OCI-LY1 (cell line): Measurements from ENCODE around the gene PDE1C.

Experiments
- EZH2 ChIP-seq: fragments of 200-600 bp; sonication (generic), shearing (Covaris generic); IDR thresholded peaks from 2 replicates; pipeline ENCODE4 v1.8.0; 2017; ENCODE audit warnings: borderline replicate concordance, mixed run types, mild to moderate bottlenecking, antibody characterized with exemption, low read length, moderate library complexity, mixed read lengths
- TF ChIP-seq, protein P1 (sequence below): fragments of 200-600 bp; sonication (generic), shearing (Covaris generic); IDR thresholded peaks from 2 replicates; pipeline ENCODE4 v1.5.1; 2017; ENCODE audit warnings: mild to moderate bottlenecking, antibody characterized with exemption, low read length, moderate library complexity, mixed read lengths

DNA sequence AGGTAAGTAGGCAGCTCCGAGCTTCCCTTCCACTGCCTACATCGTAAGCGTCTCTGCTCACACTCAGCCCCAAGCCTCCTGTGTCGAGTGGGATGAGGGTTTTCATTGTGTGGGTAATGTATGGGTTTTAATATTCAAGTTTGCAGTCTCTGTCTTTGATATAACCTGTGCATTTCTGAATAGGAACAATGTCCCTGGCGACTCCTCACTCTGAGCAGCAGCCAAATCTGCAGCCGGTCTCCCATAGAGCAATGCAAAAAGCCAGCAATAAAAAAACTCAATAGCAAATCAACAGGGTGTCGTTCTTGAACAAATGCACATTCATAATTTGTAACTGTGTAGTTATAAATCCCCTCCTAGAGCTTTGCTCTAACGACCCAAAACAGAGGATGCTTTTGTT lies 349.8 kb downstream of the PDE1C start:
- TF ChIP-seq, protein P1, sequence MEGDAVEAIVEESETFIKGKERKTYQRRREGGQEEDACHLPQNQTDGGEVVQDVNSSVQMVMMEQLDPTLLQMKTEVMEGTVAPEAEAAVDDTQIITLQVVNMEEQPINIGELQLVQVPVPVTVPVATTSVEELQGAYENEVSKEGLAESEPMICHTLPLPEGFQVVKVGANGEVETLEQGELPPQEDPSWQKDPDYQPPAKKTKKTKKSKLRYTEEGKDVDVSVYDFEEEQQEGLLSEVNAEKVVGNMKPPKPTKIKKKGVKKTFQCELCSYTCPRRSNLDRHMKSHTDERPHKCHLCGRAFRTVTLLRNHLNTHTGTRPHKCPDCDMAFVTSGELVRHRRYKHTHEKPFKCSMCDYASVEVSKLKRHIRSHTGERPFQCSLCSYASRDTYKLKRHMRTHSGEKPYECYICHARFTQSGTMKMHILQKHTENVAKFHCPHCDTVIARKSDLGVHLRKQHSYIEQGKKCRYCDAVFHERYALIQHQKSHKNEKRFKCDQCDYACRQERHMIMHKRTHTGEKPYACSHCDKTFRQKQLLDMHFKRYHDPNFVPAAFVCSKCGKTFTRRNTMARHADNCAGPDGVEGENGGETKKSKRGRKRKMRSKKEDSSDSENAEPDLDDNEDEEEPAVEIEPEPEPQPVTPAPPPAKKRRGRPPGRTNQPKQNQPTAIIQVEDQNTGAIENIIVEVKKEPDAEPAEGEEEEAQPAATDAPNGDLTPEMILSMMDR: no peak
- no peak for TF ChIP-seq EZH2
